Hepatocyte (in vitro differentiated cells): ENCODE measurements around the gene GUCY2C. TPM values are rescaled to one million over a fixed set of nuclear protein-coding genes. Genes with fewer than 3 reads are reported as not detected.

ENCODE experiments used
- DNase-seq: peaks from one replicate; pipeline ENCODE4 v3.0.0-alpha.2; 2016; ENCODE audit warnings: low spot score
- H2AFZ ChIP-seq: fragments of 200-600 bp; sonication (generic); 2 replicates; pipeline ENCODE4 v1.6.0; 2016; ENCODE audit warnings: antibody characterized with exemption, mild to moderate bottlenecking
- H3K27ac ChIP-seq: fragments of 200-600 bp; sonication (generic); 2 replicates; pipeline ENCODE4 v1.5.1; 2016; ENCODE audit warnings: mild to moderate bottlenecking
- H3K27me3 ChIP-seq: fragments of 200-600 bp; sonication (generic); 2 replicates; pipeline ENCODE4 v1.6.1; 2016
- H3K36me3 ChIP-seq: fragments of 200-600 bp; sonication (generic); replicated peaks from 2 replicates; pipeline ENCODE4 v1.5.1; 2016; ENCODE audit warnings: low read depth; ENCODE audit not compliant: insufficient read depth
- H3K4me1 ChIP-seq: fragments of 200-600 bp; sonication (generic); 2 replicates; pipeline ENCODE4 v1.5.1; 2016; ENCODE audit warnings: mild to moderate bottlenecking, moderate library complexity; ENCODE audit not compliant: insufficient read depth
- H3K4me2 ChIP-seq: fragments of 200-600 bp; sonication (generic); 2 replicates; pipeline ENCODE4 v1.6.0; 2016
- H3K4me3 ChIP-seq: fragments of 200-600 bp; sonication (generic); 2 replicates; pipeline ENCODE4 v1.5.1; 2016; ENCODE audit warnings: mild to moderate bottlenecking
- H3K79me2 ChIP-seq: fragments of 200-600 bp; sonication (generic); 2 replicates; pipeline ENCODE4 v1.6.0; 2017; ENCODE audit warnings: mild to moderate bottlenecking
- H3K9me2 ChIP-seq: fragments of 200-600 bp; sonication (generic); replicated peaks from 2 replicates; pipeline ENCODE4 v1.6.0; 2017; ENCODE audit warnings: mild to moderate bottlenecking; ENCODE audit not compliant: insufficient read depth
- H3K9me3 ChIP-seq: fragments of 200-600 bp; sonication (generic); 2 replicates; pipeline ENCODE4 v1.5.1; 2016; ENCODE audit warnings: low read depth, mild to moderate bottlenecking
- H4K20me1 ChIP-seq: fragments of 200-600 bp; sonication (generic); 2 replicates; pipeline ENCODE4 v1.6.0; 2016; ENCODE audit warnings: mild to moderate bottlenecking; ENCODE audit not compliant: insufficient read depth, poor library complexity, severe bottlenecking
- CTCF ChIP-seq: fragments of 200-600 bp; sonication (generic); IDR thresholded peaks from 2 replicates; pipeline ENCODE4 v1.5.1; 2016; ENCODE audit warnings: antibody characterized with exemption, mild to moderate bottlenecking; ENCODE audit not compliant: poor library complexity
- EZH2 ChIP-seq: fragments of 200-600 bp; sonication (generic); IDR thresholded peaks from 2 replicates; pipeline ENCODE4 v1.6.1; 2016; ENCODE audit warnings: antibody characterized with exemption, mild to moderate bottlenecking, borderline replicate concordance
- EZH2phosphoT487 ChIP-seq: fragments of 200-600 bp; sonication (generic); IDR thresholded peaks from one replicate; pipeline ENCODE4 v1.6.1; 2018; ENCODE audit warnings: antibody characterized with exemption, mild to moderate bottlenecking, low read depth, moderate library complexity; ENCODE audit not compliant: unreplicated experiment, severe bottlenecking
- WGBS: methylation state at CpG from one replicate; pipeline ENCODE4 v1.1.6; 2016; ENCODE audit warnings: low lambda C conversion rate; ENCODE audit errors: missing lambda C conversion rate; 5-methylcytosine and 5-hydroxymethylcytosine counted together
- polyA plus RNA-seq: library from polyadenylated mRNA; unstranded; fragments of >200 nt; fragmentation: Nextera tagmentation; extraction: Ambion mirVana; gene quantifications from 2 replicates; pipeline ENCODE4 v1.2.1, GENCODE V29; 2016
- total RNA-seq: library from RNA; depleted of rRNA; stranded (reverse); fragments of >200 nt; gene quantifications from 2 replicates; pipeline ENCODE4 v1.2.3, GENCODE V29; 2014

The GUCY2C gene
- total and polyA plus RNA-seq, 2 experiments from 2014 or later = 26.5 to 47.6 TPM

GRCh38 chr12:14630793-14631192, 65.6 kb downstream of the GUCY2C start:
- no peak for DNase-seq
- no peaks in the 10 kb centered on the region for H3K27me3 ChIP-seq
- H3K79me2 ChIP-seq = no peaks in the 10 kb centered on the region
- no peaks in the 10 kb centered on the region for H3K36me3 ChIP-seq
- H4K20me1 ChIP-seq = no peaks in the 10 kb centered on the region
- 43% methylated on average over 3 of the region's 3 CpGs for WGBS
- no peak for TF ChIP-seq EZH2phosphoT487
- TF ChIP-seq CTCF = no peak
- no peak for TF ChIP-seq EZH2
- peaks cover 2% of the 10 kb centered on the region for H3K9me3 ChIP-seq
- peaks cover 14% of the 10 kb centered on the region for H3K4me1 ChIP-seq
- H3K9me2 ChIP-seq = no peaks in the 10 kb centered on the region
- H2AFZ ChIP-seq = no peak overlapping the region
- H3K27ac ChIP-seq = no peak overlapping the region
- H3K4me3 ChIP-seq = no peak overlapping the region
- H3K4me2 ChIP-seq = no peak overlapping the region

DNA sequence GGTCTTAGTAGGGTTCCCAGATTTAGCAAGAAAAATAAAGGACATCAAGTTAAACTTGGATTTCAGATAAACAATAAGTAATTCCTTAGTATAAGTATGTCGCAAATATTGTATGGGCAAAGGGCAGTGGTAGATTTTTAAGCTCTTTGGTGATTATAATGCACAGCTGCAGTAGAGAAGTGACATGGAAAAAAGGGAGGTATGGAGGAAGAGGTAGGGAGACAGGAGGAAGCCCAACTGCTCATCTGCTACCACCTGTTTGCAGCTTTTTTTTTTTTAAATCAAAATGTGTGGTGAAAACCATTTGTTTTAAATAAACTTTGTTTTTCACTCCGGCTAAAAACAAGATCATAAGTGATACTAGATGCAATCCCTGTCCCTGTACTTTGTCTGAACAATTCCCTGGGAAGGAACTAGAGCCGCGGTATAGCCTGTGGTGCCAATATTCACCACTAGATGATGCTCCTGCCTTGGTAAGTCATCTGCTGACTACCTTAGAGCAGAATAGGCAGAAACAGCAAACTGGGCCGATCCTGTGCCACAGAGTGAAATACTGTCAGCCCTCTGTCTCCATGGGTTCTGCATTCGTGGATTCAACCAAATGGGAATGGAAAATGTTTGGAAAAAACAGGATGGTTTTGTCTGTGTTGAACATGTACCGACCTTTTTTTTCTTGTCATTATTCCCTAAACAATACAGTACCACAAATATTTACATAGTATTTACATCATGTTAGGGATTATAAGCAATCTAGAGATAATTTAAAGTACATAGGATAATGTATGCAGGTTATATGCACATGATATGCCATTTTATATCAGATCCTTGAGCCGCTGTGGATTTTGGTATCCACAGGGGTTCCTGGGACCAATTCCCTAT, 66.3 kb downstream of the GUCY2C start:
- peak; percentile 86 for DNase-seq
- H3K27me3 ChIP-seq = no peaks in the 10 kb centered on the region
- H3K9me2 ChIP-seq = no peaks in the 10 kb centered on the region
- H3K4me2 ChIP-seq = peak overlapping the region; percentile 16
- peak; percentile 84 for TF ChIP-seq CTCF
- TF ChIP-seq EZH2phosphoT487 = no peak
- no peak for TF ChIP-seq EZH2
- H3K9me3 ChIP-seq = peaks cover 2% of the 10 kb centered on the region
- WGBS = 16% methylated on average over 8 of the region's 8 CpGs
- peak overlapping the region; percentile 19 for H2AFZ ChIP-seq
- no peaks in the 10 kb centered on the region for H3K79me2 ChIP-seq
- peaks cover 14% of the 10 kb centered on the region for H3K4me1 ChIP-seq
- peak overlapping the region; percentile 57 for H3K27ac ChIP-seq
- no peaks in the 10 kb centered on the region for H3K36me3 ChIP-seq
- no peaks in the 10 kb centered on the region for H4K20me1 ChIP-seq
- no peak overlapping the region for H3K4me3 ChIP-seq

DNA sequence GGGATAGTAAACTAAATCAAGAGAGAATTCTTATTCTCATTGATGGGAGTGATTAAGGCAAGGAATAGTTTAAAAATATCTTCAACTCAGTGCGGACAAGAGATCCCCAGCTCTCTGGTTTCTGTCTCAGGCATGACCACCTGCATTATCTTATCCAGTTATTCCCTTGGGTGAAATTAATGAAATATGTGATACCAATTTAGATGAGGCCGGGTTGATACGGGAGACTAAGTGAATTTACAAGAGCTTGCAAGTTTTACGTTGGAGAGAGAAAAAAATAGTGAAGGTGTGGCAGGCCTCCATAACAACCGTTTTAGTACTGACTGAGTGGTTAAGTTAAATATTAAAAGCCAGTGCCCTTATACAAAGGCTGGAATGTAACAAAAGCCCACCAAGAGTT, 67.6 kb downstream of the GUCY2C start:
- peak overlapping the region; percentile 57 for H3K27ac ChIP-seq
- WGBS = 33% methylated on average over 5 of the region's 5 CpGs
- H3K9me3 ChIP-seq = no peaks in the 10 kb centered on the region
- H3K36me3 ChIP-seq = no peaks in the 10 kb centered on the region
- H3K4me1 ChIP-seq = peaks cover 14% of the 10 kb centered on the region
- H3K4me2 ChIP-seq = peak overlapping the region; percentile 16
- no peak overlapping the region for H2AFZ ChIP-seq
- TF ChIP-seq CTCF = no peak
- no peak for TF ChIP-seq EZH2phosphoT487
- TF ChIP-seq EZH2 = no peak
- no peaks in the 10 kb centered on the region for H3K79me2 ChIP-seq
- no peak for DNase-seq
- no peaks in the 10 kb centered on the region for H3K27me3 ChIP-seq
- no peaks in the 10 kb centered on the region for H3K9me2 ChIP-seq
- no peaks in the 10 kb centered on the region for H4K20me1 ChIP-seq
- H3K4me3 ChIP-seq = no peak overlapping the region
